ENCODE measurements around the gene CHCHD6.

Gene CHCHD6

DNA sequence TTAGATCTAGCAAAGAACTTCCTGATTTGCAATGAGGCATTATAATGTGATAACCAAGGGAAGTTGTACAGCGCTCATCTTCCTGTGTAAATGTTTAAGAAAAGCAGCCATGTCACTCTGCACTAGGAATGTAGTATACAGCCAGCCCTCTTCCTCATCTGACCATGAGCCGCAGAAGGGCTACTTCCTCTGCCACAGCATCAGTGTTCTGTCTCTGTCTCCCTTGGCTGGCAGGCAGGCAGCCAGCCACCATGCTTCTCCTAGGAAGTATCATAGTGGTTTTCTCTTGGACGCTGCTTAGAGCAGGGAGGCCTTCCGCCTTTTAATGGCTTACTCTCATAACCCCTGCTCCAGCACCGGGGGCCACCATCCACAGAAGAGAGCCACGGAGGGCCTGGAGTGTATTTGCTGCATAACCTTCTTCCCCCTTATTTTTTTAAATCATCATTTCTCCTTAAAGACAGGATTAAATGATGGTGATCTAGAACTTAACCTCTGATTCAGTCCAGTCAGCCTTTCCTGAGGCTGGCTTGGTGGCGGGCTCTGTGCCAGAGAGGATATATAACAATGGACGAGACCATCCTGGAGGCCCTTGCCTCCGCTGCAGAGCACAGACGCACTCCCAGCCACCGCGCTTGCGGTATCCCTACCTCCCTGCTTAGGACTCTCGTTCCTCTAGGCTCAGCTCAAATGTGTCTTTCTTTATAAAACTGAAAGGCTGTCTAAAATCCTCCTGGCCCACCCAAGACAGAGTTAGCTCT, 221.6 kb downstream of the CHCHD6 start:
- no peaks in the 10 kb centered on the region for H3K9me3 Mint-ChIP-seq
- no peaks in the 10 kb centered on the region for H3K4me1 Mint-ChIP-seq (ENCODE audit: low read depth)
- H3K27me3 Mint-ChIP-seq = no peaks in the 10 kb centered on the region
- H3K36me3 Mint-ChIP-seq (ENCODE audit: low read depth) = peaks cover 11% of the 10 kb centered on the region
- no peak overlapping the region for H3K27ac Mint-ChIP-seq
- H3K4me3 Mint-ChIP-seq = no peak overlapping the region
- DNase-seq = no peak

DNA sequence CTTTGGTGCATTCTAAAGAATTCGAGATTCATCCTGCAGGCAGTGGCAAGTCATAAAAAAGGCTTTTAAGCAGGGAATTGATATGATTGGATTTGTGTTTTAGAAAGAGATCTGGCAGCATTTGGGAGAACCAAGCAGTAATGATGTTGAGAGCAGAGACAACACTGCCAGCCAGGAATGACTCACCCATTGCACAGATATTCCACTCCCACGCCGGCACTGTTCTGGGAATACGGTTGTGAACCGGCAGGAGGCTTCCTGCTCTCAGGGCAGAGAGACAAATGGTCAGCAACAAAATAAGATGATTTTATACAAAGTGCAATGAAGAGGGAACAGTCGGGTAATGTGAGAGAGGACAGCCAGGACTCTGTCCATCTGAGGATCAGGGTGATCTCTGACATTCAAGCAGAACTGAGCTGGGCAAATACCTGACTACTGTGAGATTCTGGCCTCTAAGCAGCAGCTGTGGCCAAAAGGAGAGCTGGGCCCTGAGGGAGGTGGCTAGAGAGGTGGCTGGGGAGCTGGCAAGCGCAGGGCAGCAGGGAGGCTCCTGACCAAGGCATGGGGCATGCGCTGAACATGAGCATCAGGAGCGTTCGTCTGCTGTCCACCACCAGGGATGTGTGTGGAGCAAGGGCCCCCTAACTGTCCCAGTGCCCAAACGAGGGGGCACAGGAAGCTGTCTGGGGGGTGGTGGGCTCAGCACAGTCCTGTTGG, 222.8 kb downstream of the CHCHD6 start:
- peaks cover 7% of the 10 kb centered on the region for H3K36me3 Mint-ChIP-seq (ENCODE audit: low read depth)
- DNase-seq = no peak
- H3K27ac Mint-ChIP-seq = no peak overlapping the region
- no peaks in the 10 kb centered on the region for H3K9me3 Mint-ChIP-seq
- H3K27me3 Mint-ChIP-seq = no peaks in the 10 kb centered on the region
- H3K4me1 Mint-ChIP-seq (ENCODE audit: low read depth) = no peaks in the 10 kb centered on the region
- H3K4me3 Mint-ChIP-seq = no peak overlapping the region

DNA sequence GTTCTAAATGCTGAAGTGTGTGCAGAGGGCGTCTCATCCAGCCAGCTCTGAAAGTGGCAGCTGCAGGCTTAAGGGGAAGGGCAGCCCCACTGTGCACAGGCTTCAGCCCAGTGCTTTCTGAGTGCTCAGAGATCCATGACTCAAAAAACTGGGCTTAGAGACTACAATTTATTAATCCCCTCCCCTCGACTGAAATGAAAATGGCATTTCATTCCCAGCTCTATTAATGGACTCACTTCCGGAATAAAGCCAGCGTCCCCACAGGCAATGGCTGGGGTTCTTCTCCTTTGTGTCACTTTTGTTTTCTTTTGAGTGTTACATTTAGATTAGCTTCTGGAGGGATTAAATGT, 223.3 kb downstream of the CHCHD6 start:
- Mint-ChIP-seq H3K36me3 (ENCODE audit: low read depth) (peaks cover 7% of the 10 kb centered on the region), H3K4me1 (ENCODE audit: low read depth) (no peaks in the 10 kb centered on the region), H3K27ac (no peak overlapping the region), H3K9me3 (no peaks in the 10 kb centered on the region), H3K27me3 (no peaks in the 10 kb centered on the region), H3K4me3 (no peak overlapping the region)
- no peak for DNase-seq

DNA sequence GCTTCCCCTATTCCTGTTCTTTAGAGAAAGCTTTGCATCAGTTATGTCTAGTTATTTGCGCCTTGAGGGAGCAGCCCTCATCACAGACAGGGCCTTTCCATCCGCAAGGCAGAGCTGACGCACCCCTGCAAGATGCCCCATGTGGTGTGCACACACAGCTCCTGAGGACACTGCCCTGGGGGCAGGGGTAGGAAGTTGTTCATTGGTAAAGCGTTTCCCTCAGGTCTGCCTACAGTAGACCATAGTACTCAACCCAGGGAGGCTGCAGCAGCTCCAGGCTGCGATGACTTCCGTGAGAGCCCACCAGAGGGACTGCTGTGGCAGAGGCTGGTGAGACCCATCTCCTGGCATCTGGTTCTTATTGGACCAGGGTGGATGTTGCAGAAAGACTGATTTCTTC, 223.8 kb downstream of the CHCHD6 start:
- Mint-ChIP-seq H3K27ac (no peak overlapping the region), H3K4me1 (ENCODE audit: low read depth) (no peaks in the 10 kb centered on the region), H3K4me3 (no peak overlapping the region), H3K27me3 (no peaks in the 10 kb centered on the region), H3K36me3 (ENCODE audit: low read depth) (peaks cover 7% of the 10 kb centered on the region), H3K9me3 (no peaks in the 10 kb centered on the region)
- DNase-seq = no peak

DNA sequence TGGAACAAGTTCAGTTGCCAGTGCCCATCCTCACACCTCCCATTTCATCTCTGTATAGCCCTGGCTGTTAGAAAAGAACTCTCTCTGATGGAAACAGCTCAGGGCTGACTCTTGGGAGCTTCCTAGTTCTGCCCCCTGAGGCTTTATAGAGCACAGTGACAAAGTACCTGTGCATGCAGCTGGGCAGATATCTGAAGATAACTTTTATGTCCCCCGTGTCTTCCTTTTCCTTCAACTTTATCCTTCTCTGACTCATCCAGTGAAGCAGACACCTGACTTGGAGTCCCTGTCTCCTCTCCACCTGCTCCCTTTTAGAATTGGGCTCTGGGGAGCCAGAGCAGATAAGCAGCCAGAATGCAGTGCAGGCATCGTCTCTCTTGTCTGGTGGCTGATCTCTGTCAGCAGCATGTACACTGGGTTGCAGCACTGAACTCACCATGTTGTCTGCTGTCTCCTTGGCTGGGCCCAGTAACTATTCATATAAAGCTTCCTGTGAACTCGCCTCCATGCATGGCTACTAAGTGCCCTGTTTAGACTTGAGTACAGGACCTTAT, 225.0 kb downstream of the CHCHD6 start:
- no peak overlapping the region for H3K4me3 Mint-ChIP-seq
- H3K36me3 Mint-ChIP-seq (ENCODE audit: low read depth) = peaks cover 7% of the 10 kb centered on the region
- no peaks in the 10 kb centered on the region for H3K9me3 Mint-ChIP-seq
- H3K27me3 Mint-ChIP-seq = no peaks in the 10 kb centered on the region
- DNase-seq = no peak
- no peaks in the 10 kb centered on the region for H3K4me1 Mint-ChIP-seq (ENCODE audit: low read depth)
- H3K27ac Mint-ChIP-seq = no peak overlapping the region

DNA sequence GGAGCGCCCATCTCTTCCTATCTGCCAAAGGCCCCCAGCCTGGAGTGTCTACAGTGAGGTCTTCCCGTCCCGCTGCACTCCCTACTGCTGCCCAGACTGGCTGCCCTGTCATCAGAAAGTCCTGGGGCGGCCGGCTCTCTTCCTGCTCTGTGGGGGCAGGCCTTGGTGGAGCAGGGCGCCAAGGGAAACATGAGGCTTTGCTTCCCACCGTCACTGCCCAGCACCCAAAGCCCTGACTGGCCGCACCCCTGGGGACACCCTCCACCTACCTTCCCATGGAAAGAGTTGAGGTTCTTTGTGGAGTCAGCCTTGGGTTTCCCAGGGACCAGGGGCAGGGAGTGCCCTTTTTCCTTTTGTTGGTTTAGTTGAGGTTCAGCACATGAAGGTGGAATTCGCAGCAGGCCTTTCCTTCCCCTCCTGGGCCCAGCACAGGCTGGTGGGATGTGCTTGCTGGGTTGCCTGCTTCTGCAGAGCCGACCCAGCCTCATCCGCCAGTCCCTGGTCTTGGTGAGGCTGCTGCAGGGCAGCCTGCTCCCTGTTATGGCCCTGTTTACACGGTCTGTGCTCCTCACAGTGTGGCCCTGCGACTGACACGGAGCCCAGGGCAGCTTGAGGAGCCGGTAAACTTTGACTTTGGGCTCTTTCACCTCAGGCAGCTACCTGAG, 227.0 kb downstream of the CHCHD6 start:
- Mint-ChIP-seq H3K4me3 (no peak overlapping the region), H3K27me3 (no peaks in the 10 kb centered on the region), H3K9me3 (no peaks in the 10 kb centered on the region), H3K27ac (no peak overlapping the region), H3K36me3 (ENCODE audit: low read depth) (peaks cover 7% of the 10 kb centered on the region), H3K4me1 (ENCODE audit: low read depth) (no peaks in the 10 kb centered on the region)
- no peak for DNase-seq

DNA sequence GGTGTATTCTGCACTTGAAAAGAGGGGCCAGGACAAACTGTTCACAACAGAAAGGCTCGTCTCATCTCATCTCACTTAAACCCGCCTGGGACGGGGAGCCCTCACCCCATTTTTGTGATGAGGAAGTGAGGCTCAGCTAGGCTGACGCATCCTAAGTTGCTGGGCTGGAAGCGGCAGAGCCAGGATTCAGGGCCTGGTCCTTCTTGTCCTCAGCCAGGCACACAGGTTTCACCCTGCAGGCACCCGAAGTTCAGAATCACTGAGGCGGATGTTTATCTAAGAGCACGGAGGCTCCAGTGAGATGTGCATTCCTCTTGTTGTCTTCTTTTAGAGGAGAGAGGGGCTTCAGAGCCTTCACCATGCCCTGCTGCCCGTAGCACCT, 227.8 kb downstream of the CHCHD6 start:
- no peaks in the 10 kb centered on the region for H3K27me3 Mint-ChIP-seq
- H3K36me3 Mint-ChIP-seq (ENCODE audit: low read depth) = peaks cover 2% of the 10 kb centered on the region
- H3K4me1 Mint-ChIP-seq (ENCODE audit: low read depth) = no peaks in the 10 kb centered on the region
- H3K9me3 Mint-ChIP-seq = no peaks in the 10 kb centered on the region
- H3K4me3 Mint-ChIP-seq = no peak overlapping the region
- H3K27ac Mint-ChIP-seq = no peak overlapping the region
- DNase-seq = no peak

DNA sequence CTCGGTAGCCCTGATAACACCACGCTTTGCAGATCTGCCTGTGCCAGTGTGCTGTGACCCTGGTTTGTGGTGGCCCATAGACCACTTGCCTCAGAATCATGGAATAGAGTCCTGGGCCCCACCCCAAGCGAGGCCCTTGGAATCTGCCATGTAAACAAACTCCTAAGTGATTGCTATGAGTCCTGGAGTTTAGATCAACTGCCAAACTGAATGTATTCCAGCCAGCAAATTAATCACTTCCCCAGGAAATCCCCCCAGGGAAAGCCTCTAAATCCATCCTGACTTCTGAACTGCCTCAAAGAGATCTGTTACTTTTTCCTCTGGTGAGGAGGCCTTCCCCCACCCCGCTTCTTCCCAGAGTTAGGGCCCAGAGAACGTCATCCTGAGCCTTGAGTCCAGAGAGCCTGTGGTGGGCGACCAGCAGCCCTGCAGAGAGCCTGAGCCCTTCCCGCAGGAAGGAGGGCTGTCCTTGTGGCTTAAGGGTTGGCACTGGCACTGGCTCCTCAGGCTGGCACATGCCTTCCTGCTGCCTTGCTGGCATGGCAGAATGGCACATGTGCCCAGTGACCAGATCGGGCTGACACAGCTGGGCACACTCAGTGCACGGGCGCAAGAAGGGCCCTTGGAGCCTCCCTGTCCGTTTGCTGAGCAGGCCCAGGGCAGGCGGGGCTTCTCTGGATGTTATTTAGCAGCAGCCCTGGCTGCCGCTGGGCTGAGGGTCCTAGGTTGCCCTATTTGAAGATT, 228.3 kb downstream of the CHCHD6 start:
- Mint-ChIP-seq H3K4me1 (ENCODE audit: low read depth) (no peaks in the 10 kb centered on the region), H3K36me3 (ENCODE audit: low read depth) (no peaks in the 10 kb centered on the region), H3K9me3 (no peaks in the 10 kb centered on the region), H3K4me3 (no peak overlapping the region), H3K27me3 (no peaks in the 10 kb centered on the region), H3K27ac (peak overlapping the region; percentile 37)
- no peak for DNase-seq

DNA sequence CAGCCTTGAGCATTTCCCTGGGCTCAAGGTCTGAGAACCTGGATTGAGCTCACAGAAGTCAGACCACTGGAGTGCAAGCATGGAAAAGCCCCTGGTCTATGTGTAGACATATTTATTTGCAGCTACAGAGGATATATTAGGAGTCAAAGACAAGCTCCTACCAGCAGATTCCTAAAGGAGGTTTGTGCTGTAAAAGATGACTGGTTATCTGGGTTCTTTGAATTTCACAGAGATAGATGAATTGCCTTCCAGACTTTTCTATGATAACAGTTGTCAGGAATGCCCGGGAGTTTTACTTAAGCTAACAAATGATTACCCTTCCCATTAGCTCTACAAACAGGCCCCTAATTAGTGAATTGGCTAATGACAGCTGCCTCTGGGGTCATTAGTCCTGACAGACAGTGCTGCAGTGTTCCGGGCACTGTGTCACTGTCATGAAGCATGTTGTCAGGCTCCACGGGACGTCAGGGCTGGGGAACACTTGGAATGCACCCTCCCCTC, 230.0 kb downstream of the CHCHD6 start:
- DNase-seq = no peak
- Mint-ChIP-seq H3K4me3 (no peak overlapping the region), H3K27me3 (no peaks in the 10 kb centered on the region), H3K4me1 (ENCODE audit: low read depth) (no peaks in the 10 kb centered on the region), H3K36me3 (ENCODE audit: low read depth) (no peaks in the 10 kb centered on the region), H3K27ac (no peak overlapping the region), H3K9me3 (no peaks in the 10 kb centered on the region)

DNA sequence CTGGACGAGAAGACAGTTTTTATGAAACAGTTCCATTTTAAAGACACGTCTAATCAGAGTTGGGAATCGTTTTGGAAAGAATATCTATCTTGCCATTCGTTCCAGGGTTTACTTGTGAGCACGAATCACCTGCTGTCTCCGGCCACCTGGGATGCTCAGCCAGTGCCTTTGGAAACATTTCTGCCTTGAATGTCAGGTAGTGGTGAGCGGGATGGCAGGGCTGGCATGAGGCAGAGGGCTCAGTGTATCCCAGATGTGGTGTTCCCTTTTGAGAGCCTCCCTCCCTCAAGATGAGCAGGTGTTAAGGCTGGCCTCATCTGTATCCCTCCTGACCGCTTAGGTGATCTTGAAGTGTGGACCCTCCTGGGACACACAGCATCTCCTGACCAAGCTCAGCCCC, 231.0 kb downstream of the CHCHD6 start:
- no peak overlapping the region for H3K4me3 Mint-ChIP-seq
- no peak for DNase-seq

DNA sequence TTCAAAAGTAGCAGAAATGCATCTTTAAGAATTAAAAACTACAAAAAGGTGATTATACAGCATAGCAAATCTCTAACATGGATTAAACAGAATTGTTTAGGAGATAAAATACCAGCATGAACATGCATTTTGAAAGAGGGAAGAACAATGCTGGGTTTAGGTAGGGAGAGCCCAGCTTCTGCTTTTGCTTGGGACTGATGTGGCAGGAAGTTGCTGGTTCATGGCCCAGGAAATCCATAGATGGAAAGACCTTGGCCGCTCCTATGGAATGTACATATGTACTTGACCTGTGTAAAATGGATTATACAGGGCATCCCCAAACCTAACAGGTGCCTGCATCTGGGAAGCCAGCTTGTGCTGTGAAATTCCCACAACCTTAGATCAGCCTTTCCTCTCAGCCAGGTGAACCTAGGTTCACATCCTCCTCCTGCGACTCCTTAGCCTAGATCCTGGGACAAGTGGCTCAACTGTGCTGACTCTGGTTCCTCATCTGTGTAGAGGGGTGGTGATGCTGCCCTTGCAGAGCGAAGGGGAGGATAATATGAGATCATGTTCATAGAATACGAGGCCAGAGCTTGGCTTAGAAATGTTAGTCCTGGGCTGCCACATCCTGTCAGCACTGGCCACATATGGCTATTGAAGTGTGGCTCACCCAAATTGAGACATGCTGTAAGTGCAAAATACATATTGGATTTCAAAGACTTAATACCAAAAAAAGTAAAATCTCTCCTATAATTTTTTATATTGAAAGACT, 231.9 kb downstream of the CHCHD6 start:
- H3K27ac Mint-ChIP-seq = no peak overlapping the region
- no peak for DNase-seq
- H3K9me3 Mint-ChIP-seq = no peaks in the 10 kb centered on the region

More for the DNA sequence above, 231.0 kb downstream of the CHCHD6 start:
- H3K9me3 Mint-ChIP-seq = no peaks in the 10 kb centered on the region
- H3K4me1 Mint-ChIP-seq (ENCODE audit: low read depth) = no peaks in the 10 kb centered on the region
- H3K36me3 Mint-ChIP-seq (ENCODE audit: low read depth) = no peaks in the 10 kb centered on the region
- H3K27ac Mint-ChIP-seq = no peak overlapping the region
- H3K27me3 Mint-ChIP-seq = no peaks in the 10 kb centered on the region

DNA sequence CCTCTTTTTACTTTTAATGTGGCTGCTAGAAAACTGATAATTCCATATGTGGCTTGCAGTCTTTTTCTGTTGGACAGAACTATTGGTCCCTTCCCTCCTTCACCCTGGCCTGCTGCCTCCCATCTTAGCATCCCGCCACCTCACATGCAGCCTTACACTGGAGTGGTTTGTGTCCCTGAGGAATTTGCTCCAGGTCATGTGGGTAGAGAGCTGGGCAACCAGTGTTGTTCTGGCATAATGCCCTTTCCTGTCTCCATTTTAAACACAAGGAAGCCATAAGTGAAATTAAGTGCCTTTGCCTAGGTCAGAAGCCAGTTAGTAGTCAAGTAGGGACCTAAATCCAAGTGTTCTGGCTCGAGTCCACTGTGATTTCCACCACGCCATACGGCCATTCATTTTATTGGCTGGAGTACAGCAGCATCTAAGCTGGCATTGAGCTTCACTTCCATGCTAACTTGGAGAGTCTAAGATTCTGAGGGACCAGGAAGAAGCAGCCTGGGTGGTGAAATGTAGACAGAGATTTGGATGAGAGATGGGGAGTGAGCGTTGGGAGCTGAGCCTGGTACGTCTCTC, 232.9 kb downstream of the CHCHD6 start:
- DNase-seq = no peak
- Mint-ChIP-seq H3K4me1 (ENCODE audit: low read depth) (no peaks in the 10 kb centered on the region), H3K27ac (no peak overlapping the region), H3K36me3 (ENCODE audit: low read depth) (no peaks in the 10 kb centered on the region), H3K27me3 (no peaks in the 10 kb centered on the region), H3K4me3 (no peak overlapping the region), H3K9me3 (no peaks in the 10 kb centered on the region)

More for the DNA sequence above, 231.9 kb downstream of the CHCHD6 start:
- H3K27me3 Mint-ChIP-seq = no peaks in the 10 kb centered on the region
- H3K4me1 Mint-ChIP-seq (ENCODE audit: low read depth) = no peaks in the 10 kb centered on the region
- no peaks in the 10 kb centered on the region for H3K36me3 Mint-ChIP-seq (ENCODE audit: low read depth)
- H3K4me3 Mint-ChIP-seq = no peak overlapping the region

DNA sequence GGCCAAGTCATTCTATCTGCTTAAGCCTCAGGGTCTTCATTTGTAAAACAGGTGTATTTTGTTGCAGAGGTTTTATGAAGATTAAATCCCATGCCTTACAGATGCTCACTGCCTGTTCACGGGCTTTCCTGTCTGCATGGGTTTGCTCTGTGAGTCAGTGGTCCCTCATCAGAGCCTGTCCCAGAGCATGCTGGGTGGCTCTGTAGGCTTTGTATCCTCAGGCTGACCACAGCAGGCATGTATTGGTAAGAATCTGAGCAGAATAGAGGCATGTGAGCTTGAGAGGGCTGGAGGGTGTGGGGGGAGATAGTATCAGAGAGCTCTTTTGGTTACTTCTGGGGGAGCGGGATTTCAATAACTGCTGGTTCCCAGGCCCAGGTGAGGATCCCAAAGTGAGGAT, 233.5 kb downstream of the CHCHD6 start:
- Mint-ChIP-seq H3K36me3 (ENCODE audit: low read depth) (peaks cover under 1% of the 10 kb centered on the region), H3K27ac (no peak overlapping the region), H3K27me3 (no peaks in the 10 kb centered on the region), H3K4me1 (ENCODE audit: low read depth) (no peaks in the 10 kb centered on the region), H3K9me3 (no peaks in the 10 kb centered on the region), H3K4me3 (no peak overlapping the region)
- DNase-seq = no peak

Measured in activated T-cell treated with anti-CD3 and anti-CD28 coated beads, Interleukin-2, amount 50 U/mL, for 24 hours (primary cell).